Fibroblast of the aortic adventitia (primary cell): ENCODE measurements around the gene LGALS7. TPM values are rescaled to one million over a fixed set of nuclear protein-coding genes. Genes with fewer than 3 reads are reported as not detected.

ENCODE experiments used
- DNase-seq: peaks from one replicate; pipeline ENCODE4 v3.0.0-alpha.2; 2010; ENCODE audit warnings: low read depth
- H3K4me3 ChIP-seq: 2 replicates; pipeline ENCODE4 v1.5.1; 2011; ENCODE audit warnings: low read depth, mild to moderate bottlenecking, control low read depth, low read length, moderate library complexity
- CTCF ChIP-seq: IDR thresholded peaks from 2 replicates; pipeline ENCODE4 v1.5.1; 2011; ENCODE audit warnings: mild to moderate bottlenecking, low read length, control low read depth, inconsistent platforms; ENCODE audit not compliant: insufficient read depth
- small RNA-seq: library from RNA; depleted of rRNA; stranded (forward); fragments of <200 nt; gene quantifications from one replicate; pipeline ENCODE3, GENCODE V24; 2012
- total RNA-seq: library from RNA; depleted of rRNA; stranded (reverse); fragments of >200 nt; gene quantifications from 2 replicates; pipeline ENCODE4 v1.2.3, GENCODE V29; 2012; ENCODE audit warnings: low replicate concordance

The LGALS7 gene
- total RNA-seq, 1 donor = 0.72 TPM

GRCh38 chr19:38723990-38724854 lies 49.1 kb downstream of the LGALS7 start:
- TF ChIP-seq CTCF = no peak
- no peak for DNase-seq
- no peak overlapping the region for H3K4me3 ChIP-seq

- DNase-seq = no peak
- no peak for TF ChIP-seq CTCF
- no peak overlapping the region for H3K4me3 ChIP-seq
These were observed 49.7 kb downstream of the LGALS7 start for GRCh38 chr19:38723606-38723965.

GRCh38 chr19:38722947-38723605 lies 50.2 kb downstream of the LGALS7 start:
- TF ChIP-seq CTCF = no peak
- no peak for DNase-seq
- H3K4me3 ChIP-seq = no peak overlapping the region

- no peak for DNase-seq
- TF ChIP-seq CTCF = no peak
- no peak overlapping the region for H3K4me3 ChIP-seq
These were observed 51.1 kb downstream of the LGALS7 start for GRCh38 chr19:38721979-38722773.

GRCh38 chr19:38721496-38721895 lies 51.8 kb downstream of the LGALS7 start:
- no peak for TF ChIP-seq CTCF
- no peak for DNase-seq
- H3K4me3 ChIP-seq = no peak overlapping the region

Small RNA genes within 50 kb of the gene (small RNA-seq; reads per million reads assigned to genes)
- gene RNU6-140P = not detected

Other genes with a start within 250 kb of the LGALS7 start
- 0.57 TPM in 1 of 2 replicates, not detected in the other for gene MAP4K1, start 155.6 kb downstream of the LGALS7 start, total RNA-seq
- gene EIF3K, start 154.3 kb downstream of the LGALS7 start, total RNA-seq = 268 and 491 TPM in 2 replicates
- gene ACTN4, start 125.9 kb downstream of the LGALS7 start, total RNA-seq = 20.1 and 280 TPM in 2 replicates
- gene CAPN12, start 29.0 kb downstream of the LGALS7 start, total RNA-seq = 0.18 TPM in 1 of 2 replicates, not detected in the other
- gene LGALS7B, start 15.7 kb upstream of the LGALS7 start, total RNA-seq = not detected in 2 replicates
- gene LGALS4, start 39.4 kb upstream of the LGALS7 start, total RNA-seq = 0.82 TPM in 1 of 2 replicates, not detected in the other
- 22.0 and 27.1 TPM in 2 replicates for gene ECH1, start 58.3 kb upstream of the LGALS7 start, total RNA-seq
- gene HNRNPL, start 76.5 kb upstream of the LGALS7 start, total RNA-seq = 122 and 254 TPM in 2 replicates
- gene RINL, start 104.8 kb upstream of the LGALS7 start, total RNA-seq = 0.81 and 1.3 TPM in 2 replicates
- gene SIRT2, start 126.1 kb upstream of the LGALS7 start, total RNA-seq = 44.9 and 53.8 TPM in 2 replicates
- 8.0 and 11.0 TPM in 2 replicates for gene NFKBIB, start 126.5 kb upstream of the LGALS7 start, total RNA-seq
- gene CCER2, start 138.7 kb upstream of the LGALS7 start, total RNA-seq = not detected in 2 replicates
- 15.0 and 15.5 TPM in 2 replicates for gene SARS2, start 157.2 kb upstream of the LGALS7 start, total RNA-seq
- 11.6 and 20.2 TPM in 2 replicates for gene MRPS12, start 157.4 kb upstream of the LGALS7 start, total RNA-seq
- gene FBXO17, start 202.2 kb upstream of the LGALS7 start, total RNA-seq = 22.9 and 56.3 TPM in 2 replicates